ENCODE results near the gene SLC7A8.
A peak's percentile ranks its signal among the peaks of the same experiment; 100 is the strongest.

The SLC7A8 gene

GRCh38 chr14:23120541-23121251, 62.8 kb downstream of the SLC7A8 start:
- Histone ChIP-seq H3K27me3 (ENCODE audit: insufficient read depth, low read length, poor library complexity) (peaks cover 26% of the 10 kb centered on the region), H3K27ac (ENCODE audit: low read length) (no peak overlapping the region), H2AFZ (ENCODE audit: low read depth, low read length) (peak overlapping the region; percentile 22; the same call in 1 of the 2 replicates), H3K4me3 (ENCODE audit: low read depth in 1 of 2, low read length in 2 of 2) (no peak overlapping the region), H3K4me1 (ENCODE audit: insufficient read depth, low read length) (peaks cover 5% of the 10 kb centered on the region; the same call in 1 of the 2 replicates), H3K79me2 (ENCODE audit: insufficient read depth, low read length) (no peaks in the 10 kb centered on the region), H3K4me2 (ENCODE audit: insufficient read depth, low read length) (peak overlapping the region; percentile 29; the same call in 1 of the 2 replicates), H3K9me3 (ENCODE audit: insufficient read depth, low read length, severe bottlenecking) (no peaks in the 10 kb centered on the region), H4K20me1 (ENCODE audit: insufficient read depth, low read length) (no peaks in the 10 kb centered on the region; the same call in 1 of the 2 replicates), H3K9ac (ENCODE audit: low read depth, low read length) (no peak overlapping the region), H3K36me3 (ENCODE audit: insufficient read depth, low read length) (no peaks in the 10 kb centered on the region)
- DNase-seq (peak; percentile 79), ATAC-seq (ENCODE audit: insufficient read depth, low read depth) (peak; percentile 91)
- TF ChIP-seq CTCF (IDR thresholded peaks at IDR 0.05; ENCODE audit: borderline replicate concordance, extremely low read depth, low read length, poor library complexity, severe bottlenecking) (peak; percentile 100), EZH2 (IDR thresholded peaks at IDR 0.05; ENCODE audit: borderline replicate concordance, low read depth, low read length, severe bottlenecking) (no peak)

GRCh38 chr14:23119363-23120327, 63.8 kb downstream of the SLC7A8 start:
- no peaks in the 10 kb centered on the region for H3K36me3 ChIP-seq (ENCODE audit: insufficient read depth, low read length)
- no peak overlapping the region for H3K9ac ChIP-seq (ENCODE audit: low read depth, low read length)
- H2AFZ ChIP-seq (ENCODE audit: low read depth, low read length) = no peak overlapping the region; the same call in 1 of the 2 replicates
- H3K4me3 ChIP-seq (ENCODE audit: low read depth in 1 of 2, low read length in 2 of 2) = no peak overlapping the region
- no peaks in the 10 kb centered on the region; the same call in 1 of the 2 replicates for H4K20me1 ChIP-seq (ENCODE audit: insufficient read depth, low read length)
- H3K79me2 ChIP-seq (ENCODE audit: insufficient read depth, low read length) = no peaks in the 10 kb centered on the region
- no peak overlapping the region for H3K27ac ChIP-seq (ENCODE audit: low read length)
- peak; percentile 13 for DNase-seq
- no peak for ATAC-seq (ENCODE audit: insufficient read depth, low read depth)
- TF ChIP-seq EZH2 (IDR thresholded peaks at IDR 0.05; ENCODE audit: borderline replicate concordance, low read depth, low read length, severe bottlenecking) = no peak
- TF ChIP-seq CTCF (IDR thresholded peaks at IDR 0.05; ENCODE audit: borderline replicate concordance, extremely low read depth, low read length, poor library complexity, severe bottlenecking) = no peak
- peaks cover 5% of the 10 kb centered on the region; the same call in 1 of the 2 replicates for H3K4me1 ChIP-seq (ENCODE audit: insufficient read depth, low read length)
- H3K27me3 ChIP-seq (ENCODE audit: insufficient read depth, low read length, poor library complexity) = peaks cover 28% of the 10 kb centered on the region
- no peak overlapping the region for H3K4me2 ChIP-seq (ENCODE audit: insufficient read depth, low read length)
- H3K9me3 ChIP-seq (ENCODE audit: insufficient read depth, low read length, severe bottlenecking) = no peaks in the 10 kb centered on the region

- no peak for TF ChIP-seq CTCF (IDR thresholded peaks at IDR 0.05; ENCODE audit: borderline replicate concordance, extremely low read depth, low read length, poor library complexity, severe bottlenecking)
- no peak for TF ChIP-seq EZH2 (IDR thresholded peaks at IDR 0.05; ENCODE audit: borderline replicate concordance, low read depth, low read length, severe bottlenecking)
- H3K27me3 ChIP-seq (ENCODE audit: insufficient read depth, low read length, poor library complexity) = peaks cover 30% of the 10 kb centered on the region
- no peaks in the 10 kb centered on the region for H3K79me2 ChIP-seq (ENCODE audit: insufficient read depth, low read length)
- H3K9me3 ChIP-seq (ENCODE audit: insufficient read depth, low read length, severe bottlenecking) = no peaks in the 10 kb centered on the region
- no peak for DNase-seq
- H3K27ac ChIP-seq (ENCODE audit: low read length) = no peak within 1 kb of the TSS
- H3K4me3 ChIP-seq (ENCODE audit: low read depth in 1 of 2, low read length in 2 of 2) = no peak within 1 kb of the TSS
- H3K4me1 ChIP-seq (ENCODE audit: insufficient read depth, low read length) = peaks cover 5% of the 10 kb centered on the region; the same call in 1 of the 2 replicates
- H2AFZ ChIP-seq (ENCODE audit: low read depth, low read length) = no peak within 1 kb of the TSS; the same call in 1 of the 2 replicates
- no peak within 1 kb of the TSS for H3K4me2 ChIP-seq (ENCODE audit: insufficient read depth, low read length)
- H4K20me1 ChIP-seq (ENCODE audit: insufficient read depth, low read length) = no peaks in the 10 kb centered on the region; the same call in 1 of the 2 replicates
- no peak within 1 kb of the TSS for H3K9ac ChIP-seq (ENCODE audit: low read depth, low read length)
- no peaks in the 10 kb centered on the region for H3K36me3 ChIP-seq (ENCODE audit: insufficient read depth, low read length)
- no peak for ATAC-seq (ENCODE audit: insufficient read depth, low read depth)
Observed at GRCh38 chr14:23118506-23119362, 64.7 kb downstream of the SLC7A8 start, which contains the start of gene CEBPE. TSS of gene CEBPE (minus strand) at chr14:23119255. CDS start at chr14:23119091, 164 bp downstream.

Data from DND-41 (cell line).